K562 treated with DMSO at 1 percent for 12 hours (cell line): Measurements from ENCODE around the gene ZNF665. TPM values are rescaled to one million over a fixed set of nuclear protein-coding genes. Genes with fewer than 3 reads are reported as not detected.

ENCODE experiments used
- total RNA-seq: library from RNA; unstranded; fragments of 300-600 nt; gene quantifications from 2 replicates; pipeline ENCODE4 v1.2.3, GENCODE V29; 2022; ENCODE audit not compliant: insufficient read depth

Gene ZNF665
- 1.4 and 5.0 TPM in 2 replicates for total RNA-seq

GRCh38 chr19:53192771-53193534 is at the start of gene ZNF665:
TSS of gene ZNF665 (minus strand) at chr19:53193358. CDS start at chr19:53182898, 10,460 bp downstream.

GRCh38 chr19:53132141-53132991 is 60.8 kb downstream of the ZNF665 start, which contains the start of gene ZNF415:
TSS of gene ZNF415 (minus strand) at chr19:53132910. CDS start at chr19:53122676, 10,234 bp downstream.

Other genes starting within 250 kb of the ZNF665 start
- 4.8 and 6.8 TPM in 2 replicates for gene ZNF816, start 230.5 kb downstream of the ZNF665 start, total RNA-seq
- not detected in 2 replicates for gene ERVV-1, start 179.4 kb downstream of the ZNF665 start, total RNA-seq
- gene ERVV-2, start 148.6 kb downstream of the ZNF665 start, total RNA-seq: 0.84 TPM in 1 of 2 replicates, not detected in the other
- gene ZNF160, start 89.9 kb downstream of the ZNF665 start, total RNA-seq: 2.4 and 14.0 TPM in 2 replicates
- not detected in 2 replicates for gene ZNF415, start 60.4 kb downstream of the ZNF665 start, total RNA-seq
- gene ZNF347, start 34.3 kb downstream of the ZNF665 start, total RNA-seq: 0.64 and 4.3 TPM in 2 replicates
- gene ZNF677, start 61.5 kb upstream of the ZNF665 start, total RNA-seq: 0.24 and 2.3 TPM in 2 replicates
- gene VN1R2, start 64.9 kb upstream of the ZNF665 start, total RNA-seq: not detected in 2 replicates
- gene VN1R4, start 74.4 kb upstream of the ZNF665 start, total RNA-seq: not detected in 2 replicates
- 1.1 and 4.4 TPM in 2 replicates for gene ZNF845, start 140.4 kb upstream of the ZNF665 start, total RNA-seq
- gene ZNF525, start 172.3 kb upstream of the ZNF665 start, total RNA-seq: 0.44 and 3.2 TPM in 2 replicates
- 3.6 and 6.8 TPM in 2 replicates for gene ZNF765, start 201.8 kb upstream of the ZNF665 start, total RNA-seq
- gene ZNF761, start 238.6 kb upstream of the ZNF665 start, total RNA-seq: 7.2 and 11.8 TPM in 2 replicates